HL-60 (cell line): ENCODE measurements around the gene NBPF4.

ENCODE experiments used
- DNase-seq, 2 experiments: peaks; one replicate each; pipeline ENCODE4 v3.0.0-alpha.2; 2010 to 2020; ENCODE audit warnings: low read depth in 1 of 2, low spot score in 1 of 2
- H3K27ac ChIP-seq: fragments of 250-450 bp; sonication (Bioruptor Pico); replicated peaks from 2 replicates; pipeline ENCODE4 v1.5.1; 2020; ENCODE audit warnings: mild to moderate bottlenecking, moderate library complexity
- H3K27me3 ChIP-seq: fragments of 250-450 bp; sonication (Bioruptor Pico); 2 replicates; pipeline ENCODE4 v1.5.1; 2021; ENCODE audit warnings: mild to moderate bottlenecking, moderate library complexity; ENCODE audit not compliant: insufficient read depth, poor library complexity, severe bottlenecking
- H3K4me3 ChIP-seq: replicated peaks from 2 replicates; pipeline ENCODE4 v1.5.1; 2011; ENCODE audit warnings: mild to moderate bottlenecking, control low read depth, low read length; ENCODE audit not compliant: insufficient read depth
- CTCF ChIP-seq: IDR thresholded peaks from one replicate; pipeline ENCODE4 v1.5.1; 2011; ENCODE audit warnings: low read length, control low read depth, inconsistent platforms; ENCODE audit not compliant: insufficient read depth
- GABPA ChIP-seq: IDR thresholded peaks from 2 replicates; pipeline ENCODE4 v1.6.1; 2012; ENCODE audit warnings: low read depth
- POLR2AphosphoS5 ChIP-seq: IDR thresholded peaks from 2 replicates; pipeline ENCODE4 v1.6.1; 2012; ENCODE audit warnings: low read depth
- REST ChIP-seq: IDR thresholded peaks from 2 replicates; pipeline ENCODE4 v1.6.1; 2012; ENCODE audit warnings: low read depth; ENCODE audit not compliant: insufficient replicate concordance
- SPI1 ChIP-seq: IDR thresholded peaks from 2 replicates; pipeline ENCODE4 v1.6.1; 2012; ENCODE audit warnings: low read depth, mild to moderate bottlenecking, borderline replicate concordance

NBPF4 gene

GRCh38 chr1:108192581-108192980, 51.3 kb downstream of the NBPF4 start:
- Histone ChIP-seq H3K27me3 (no peaks in the 10 kb centered on the region), H3K4me3 (no peak overlapping the region), H3K27ac (no peak overlapping the region)
- no peak for TF ChIP-seq CTCF
- TF ChIP-seq SPI1, result no peak
- no peak for TF ChIP-seq GABPA
- no peak for TF ChIP-seq POLR2AphosphoS5
- no peak for TF ChIP-seq REST
- no peak for DNase-seq

GRCh38 chr1:108190686-108191416, 53.0 kb downstream of the NBPF4 start:
- H3K4me3 ChIP-seq, result no peak overlapping the region
- H3K27ac ChIP-seq, result no peak overlapping the region
- no peak for DNase-seq
- TF ChIP-seq GABPA (no peak), REST (no peak), SPI1 (no peak), POLR2AphosphoS5 (no peak), CTCF (no peak)
- no peaks in the 10 kb centered on the region for H3K27me3 ChIP-seq

- H3K4me3 ChIP-seq, result no peak overlapping the region
- no peak for DNase-seq
- TF ChIP-seq GABPA (no peak), CTCF (no peak), REST (no peak), SPI1 (no peak), POLR2AphosphoS5 (no peak)
- H3K27ac ChIP-seq, result no peak overlapping the region
- no peaks in the 10 kb centered on the region for H3K27me3 ChIP-seq
These were observed 53.8 kb downstream of the NBPF4 start for GRCh38 chr1:108190001-108190634.
